ENCODE data around the gene ZDHHC1. TPM values are rescaled to one million over a fixed set of nuclear protein-coding genes. Genes with fewer than 3 reads are reported as not detected.
A peak's percentile ranks its signal among the peaks of the same experiment; 100 is the strongest.

ZDHHC1 gene
- total RNA-seq, 1 donor = 9.0 TPM

DNA sequence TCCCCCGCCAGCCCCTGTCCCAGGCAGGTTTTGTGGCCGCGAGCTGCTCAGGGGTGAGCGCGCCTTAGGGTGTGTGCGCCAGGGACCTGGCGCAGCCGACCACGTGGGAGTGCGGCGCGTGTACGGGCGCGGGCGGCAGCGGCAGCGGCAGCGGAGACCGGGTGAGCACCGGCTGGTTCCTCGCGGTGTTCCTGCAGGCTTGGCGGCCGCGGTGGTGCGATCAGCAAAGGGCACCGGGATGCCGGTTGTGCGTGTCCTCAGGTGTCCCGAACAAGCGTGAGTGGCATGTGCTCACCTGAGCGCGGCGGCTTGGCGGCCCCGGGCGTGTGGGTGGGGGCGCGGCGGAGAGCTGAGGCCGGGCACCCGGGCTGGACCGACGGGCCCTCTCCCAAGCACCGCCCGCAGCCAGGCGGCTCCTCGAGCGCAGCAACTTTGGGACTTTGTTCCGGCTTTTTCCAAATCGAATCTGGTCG is 14.3 kb upstream of the ZDHHC1 start:
- peak overlapping the region; percentile 57 for H3K4me3 ChIP-seq (ENCODE audit: insufficient read depth, low read length)
- H2AFZ ChIP-seq (ENCODE audit: low read length) = no peak overlapping the region

DNA sequence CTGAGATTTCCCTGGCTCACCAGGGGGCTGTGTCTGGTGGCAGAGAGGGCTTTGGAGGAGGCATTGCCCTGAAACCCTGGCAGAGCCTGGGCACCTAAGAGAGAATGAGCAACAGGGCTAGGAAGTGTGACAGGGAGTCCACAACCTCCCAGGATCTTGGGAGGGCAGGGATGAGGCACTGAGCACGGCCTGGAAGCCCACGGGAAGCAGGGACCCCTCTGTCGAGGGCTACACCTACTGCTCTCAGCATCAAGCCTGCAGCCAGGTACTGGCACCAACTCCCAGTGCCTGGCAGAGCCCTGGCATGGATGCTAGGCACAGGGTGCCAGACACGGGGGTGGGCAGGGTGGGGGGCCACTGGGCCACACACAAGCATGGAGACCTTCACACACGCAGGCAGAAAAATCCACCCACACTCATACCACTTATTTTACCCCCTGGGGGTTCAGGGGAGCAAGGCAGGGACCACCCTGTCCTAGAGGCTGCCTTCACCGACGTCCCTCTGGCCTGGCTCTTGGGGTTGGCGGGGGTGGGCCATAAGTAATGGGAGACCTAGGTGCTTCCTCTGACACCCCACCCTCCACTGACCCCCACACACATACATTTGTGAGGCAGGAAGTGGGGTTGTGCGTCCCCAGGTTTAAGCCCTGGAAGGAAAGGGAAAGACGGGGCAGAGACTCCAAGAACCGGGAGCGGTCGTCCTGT is 13.7 kb upstream of the ZDHHC1 start:
- H4K20me1 ChIP-seq (ENCODE audit: insufficient read depth, low read length) = peaks cover 17% of the 10 kb centered on the region
- peak; percentile 81 for DNase-seq (ENCODE audit: insufficient read length, low spot score, missing footprints)
- no peaks in the 10 kb centered on the region for H3K9me3 ChIP-seq (ENCODE audit: low read depth, low read length)
- peak overlapping the region; percentile 57 for H3K4me3 ChIP-seq (ENCODE audit: insufficient read depth, low read length)
- no peaks in the 10 kb centered on the region for H3K36me3 ChIP-seq (ENCODE audit: insufficient read depth, low read length)
- no peaks in the 10 kb centered on the region for H3K79me2 ChIP-seq (ENCODE audit: insufficient read depth, low read length)
- peaks cover 32% of the 10 kb centered on the region for H3K27me3 ChIP-seq (ENCODE audit: insufficient read depth, low read length)
- no peak overlapping the region for H3K27ac ChIP-seq (ENCODE audit: low read depth, low read length)
- peak overlapping the region; percentile 70 for H3K4me2 ChIP-seq (ENCODE audit: insufficient read depth, low read length)
- peaks cover 8% of the 10 kb centered on the region for H3K4me1 ChIP-seq (ENCODE audit: insufficient read depth, low read length)
- no peak overlapping the region for H2AFZ ChIP-seq (ENCODE audit: low read length)
- TF ChIP-seq, protein P1, sequence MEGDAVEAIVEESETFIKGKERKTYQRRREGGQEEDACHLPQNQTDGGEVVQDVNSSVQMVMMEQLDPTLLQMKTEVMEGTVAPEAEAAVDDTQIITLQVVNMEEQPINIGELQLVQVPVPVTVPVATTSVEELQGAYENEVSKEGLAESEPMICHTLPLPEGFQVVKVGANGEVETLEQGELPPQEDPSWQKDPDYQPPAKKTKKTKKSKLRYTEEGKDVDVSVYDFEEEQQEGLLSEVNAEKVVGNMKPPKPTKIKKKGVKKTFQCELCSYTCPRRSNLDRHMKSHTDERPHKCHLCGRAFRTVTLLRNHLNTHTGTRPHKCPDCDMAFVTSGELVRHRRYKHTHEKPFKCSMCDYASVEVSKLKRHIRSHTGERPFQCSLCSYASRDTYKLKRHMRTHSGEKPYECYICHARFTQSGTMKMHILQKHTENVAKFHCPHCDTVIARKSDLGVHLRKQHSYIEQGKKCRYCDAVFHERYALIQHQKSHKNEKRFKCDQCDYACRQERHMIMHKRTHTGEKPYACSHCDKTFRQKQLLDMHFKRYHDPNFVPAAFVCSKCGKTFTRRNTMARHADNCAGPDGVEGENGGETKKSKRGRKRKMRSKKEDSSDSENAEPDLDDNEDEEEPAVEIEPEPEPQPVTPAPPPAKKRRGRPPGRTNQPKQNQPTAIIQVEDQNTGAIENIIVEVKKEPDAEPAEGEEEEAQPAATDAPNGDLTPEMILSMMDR (IDR thresholded peaks at IDR 0.05; ENCODE audit: extremely low read depth, low read depth, low read length) = no peak

More for the DNA sequence above, 14.3 kb upstream of the ZDHHC1 start:
- no peaks in the 10 kb centered on the region for H3K9me3 ChIP-seq (ENCODE audit: low read depth, low read length)
- no peaks in the 10 kb centered on the region for H3K79me2 ChIP-seq (ENCODE audit: insufficient read depth, low read length)
- H3K27me3 ChIP-seq (ENCODE audit: insufficient read depth, low read length) = peaks cover 30% of the 10 kb centered on the region
- no peaks in the 10 kb centered on the region for H3K36me3 ChIP-seq (ENCODE audit: insufficient read depth, low read length)
- no peak overlapping the region for H3K27ac ChIP-seq (ENCODE audit: low read depth, low read length)
- H4K20me1 ChIP-seq (ENCODE audit: insufficient read depth, low read length) = peaks cover 17% of the 10 kb centered on the region
- TF ChIP-seq, protein P1 (IDR thresholded peaks at IDR 0.05; ENCODE audit: extremely low read depth, low read depth, low read length) = no peak
- H3K4me1 ChIP-seq (ENCODE audit: insufficient read depth, low read length) = peaks cover 3% of the 10 kb centered on the region
- peak overlapping the region; percentile 70 for H3K4me2 ChIP-seq (ENCODE audit: insufficient read depth, low read length)
- peak; percentile 94 for DNase-seq (ENCODE audit: insufficient read length, low spot score, missing footprints)

DNA sequence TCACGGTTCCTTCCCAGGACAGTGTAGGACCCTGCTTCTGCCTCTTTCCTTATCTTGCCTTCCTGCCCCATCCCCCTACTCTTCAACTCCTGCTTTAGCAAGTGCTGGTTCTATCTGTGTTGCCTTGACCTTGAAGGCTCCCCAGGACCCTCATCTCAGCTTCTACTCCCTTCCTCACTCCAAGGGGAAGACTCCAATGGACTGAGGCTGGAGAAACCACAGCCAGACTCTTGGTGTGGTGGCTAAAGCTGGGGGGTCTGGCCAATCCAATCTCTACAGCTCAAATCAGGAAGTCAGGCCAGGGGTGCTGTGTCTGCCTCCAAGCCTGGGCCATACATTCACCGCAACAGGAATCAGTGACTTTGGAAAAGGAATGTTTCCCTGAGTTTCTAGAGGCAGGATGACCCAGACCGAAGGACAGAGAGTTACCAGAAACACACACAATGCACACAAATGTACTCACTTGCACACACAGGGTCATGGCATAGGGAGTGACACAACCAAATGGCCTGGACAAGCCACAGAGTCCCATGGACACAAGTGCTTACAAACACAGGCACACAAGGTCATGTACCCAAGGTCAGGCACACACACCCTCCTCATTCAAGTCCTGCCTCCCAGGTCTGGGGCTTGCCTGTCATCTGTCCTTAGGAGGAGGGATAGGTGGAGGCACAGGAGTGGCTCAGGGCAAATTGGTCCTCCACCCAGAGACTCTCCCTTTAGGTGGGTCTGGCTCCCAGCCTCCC is 12.9 kb upstream of the ZDHHC1 start:
- H3K27me3 ChIP-seq (ENCODE audit: insufficient read depth, low read length) = peaks cover 36% of the 10 kb centered on the region

More for the DNA sequence above, 12.9 kb upstream of the ZDHHC1 start:
- no peak overlapping the region for H3K4me2 ChIP-seq (ENCODE audit: insufficient read depth, low read length)
- no peak overlapping the region for H3K4me3 ChIP-seq (ENCODE audit: insufficient read depth, low read length)
- H3K36me3 ChIP-seq (ENCODE audit: insufficient read depth, low read length) = no peaks in the 10 kb centered on the region
- no peaks in the 10 kb centered on the region for H3K9me3 ChIP-seq (ENCODE audit: low read depth, low read length)
- peaks cover 8% of the 10 kb centered on the region for H3K4me1 ChIP-seq (ENCODE audit: insufficient read depth, low read length)
- peaks cover 17% of the 10 kb centered on the region for H4K20me1 ChIP-seq (ENCODE audit: insufficient read depth, low read length)
- no peak overlapping the region for H2AFZ ChIP-seq (ENCODE audit: low read length)
- TF ChIP-seq, protein P1 (IDR thresholded peaks at IDR 0.05; ENCODE audit: extremely low read depth, low read depth, low read length) = no peak
- DNase-seq (ENCODE audit: insufficient read length, low spot score, missing footprints) = no peak
- H3K79me2 ChIP-seq (ENCODE audit: insufficient read depth, low read length) = no peaks in the 10 kb centered on the region
- H3K27ac ChIP-seq (ENCODE audit: low read depth, low read length) = no peak overlapping the region

All from osteoblast (primary cell).